CD14-positive monocyte (primary cell): ENCODE measurements around the gene PUM2. TPM values are rescaled to one million over a fixed set of nuclear protein-coding genes. Genes with fewer than 3 reads are reported as not detected.

Experiments
- DNase-seq, 3 donors: peaks; one replicate each; pipeline ENCODE4 v3.0.0-alpha.2; 2011 to 2022
- H2AFZ ChIP-seq: 2 replicates; pipeline ENCODE4 v1.6.0; 2012; ENCODE audit warnings: mild to moderate bottlenecking, low read depth, low read length, inconsistent platforms; ENCODE audit not compliant: insufficient read depth, poor library complexity, severe bottlenecking
- H3K27ac ChIP-seq, 2 donors: 1 replicate in 1 of 2; 2 replicates in 1 of 2; pipeline ENCODE4 v1.5.1; 2012 to 2013; ENCODE audit warnings: low read length in 2 of 2, control low read depth in 1 of 2, inconsistent platforms in 1 of 2, low read depth in 1 of 2, mild to moderate bottlenecking in 1 of 2
- H3K27me3 ChIP-seq, 2 donors: one replicate each; pipeline versions ENCODE4 v1.6.0 to v1.6.1; 2011 to 2013; ENCODE audit warnings: low read length in 2 of 2; ENCODE audit not compliant: control insufficient read depth in 2 of 2, insufficient read depth in 2 of 2
- H3K36me3 ChIP-seq, 2 donors: replicated peaks in 1 of 2; 1 replicate in 1 of 2; 2 replicates in 1 of 2; pipeline versions ENCODE4 v1.5.1 to v1.6.1; 2012 to 2013; ENCODE audit warnings: low read length in 2 of 2, control low read depth in 1 of 2, inconsistent platforms in 1 of 2, mild to moderate bottlenecking in 1 of 2; ENCODE audit not compliant: insufficient read depth in 2 of 2, control insufficient read depth in 1 of 2
- H3K4me1 ChIP-seq, 2 donors: 1 replicate in 1 of 2; 2 replicates in 1 of 2; pipeline versions ENCODE4 v1.5.1 to v1.6.1; 2012 to 2013; ENCODE audit warnings: low read length in 2 of 2, control low read depth in 1 of 2, inconsistent platforms in 1 of 2, mild to moderate bottlenecking in 1 of 2, moderate library complexity in 1 of 2; ENCODE audit not compliant: insufficient read depth in 2 of 2, control insufficient read depth in 1 of 2
- H3K4me2 ChIP-seq: replicated peaks from 2 replicates; pipeline ENCODE3; 2012; ENCODE audit warnings: low read length, moderate library complexity, mild to moderate bottlenecking; ENCODE audit not compliant: poor library complexity, severe bottlenecking; ENCODE audit errors: extremely low read depth
- H3K4me3 ChIP-seq, 3 experiments: fragments of 200-600 bp in 1 of 3; sonication (generic) in 1 of 3; replicated peaks in 1 of 3; 1 replicate in 2 of 3; 2 replicates in 1 of 3; pipeline ENCODE4 v1.5.1; 2011 to 2013; ENCODE audit warnings: low read length in 3 of 3, mild to moderate bottlenecking in 3 of 3, control low read depth in 2 of 3, low read depth in 2 of 3, inconsistent platforms in 1 of 3, moderate library complexity in 1 of 3
- H3K79me2 ChIP-seq: 2 replicates; pipeline ENCODE4 v1.6.0; 2012; ENCODE audit warnings: mild to moderate bottlenecking, control low read depth, inconsistent platforms, low read length, moderate library complexity; ENCODE audit not compliant: insufficient read depth
- H3K9ac ChIP-seq: 2 replicates; pipeline ENCODE4 v1.6.0; 2017; ENCODE audit warnings: low read length, mild to moderate bottlenecking; ENCODE audit not compliant: insufficient read depth, poor library complexity, severe bottlenecking
- H3K9me3 ChIP-seq, 2 donors: replicated peaks in 1 of 2; 1 replicate in 1 of 2; 2 replicates in 1 of 2; pipeline versions ENCODE4 v1.5.1 to v1.6.1; 2012 to 2013; ENCODE audit warnings: low read length in 2 of 2, control low read depth in 1 of 2; ENCODE audit not compliant: control insufficient read depth in 1 of 2, insufficient read depth in 1 of 2
- H4K20me1 ChIP-seq: 2 replicates; pipeline ENCODE4 v1.6.0; 2012; ENCODE audit warnings: mild to moderate bottlenecking, low read length, control low read depth, moderate library complexity; ENCODE audit not compliant: insufficient read depth
- H3K27ac Mint-ChIP-seq, 7 donors: one replicate each; pipeline ENCODE4 v1.8.0; 2020; ENCODE audit warnings: mild to moderate bottlenecking in 7 of 7, mixed read lengths in 7 of 7, moderate library complexity in 6 of 7, inconsistent platforms in 2 of 7
- H3K27me3 Mint-ChIP-seq, 3 donors: one replicate each; pipeline ENCODE4 v1.8.0; 2021 to 2022; ENCODE audit warnings: low read depth in 3 of 3, mild to moderate bottlenecking in 3 of 3, mixed read lengths in 3 of 3, moderate library complexity in 3 of 3, inconsistent platforms in 1 of 3
- H3K36me3 Mint-ChIP-seq, 2 donors: one replicate each; pipeline ENCODE4 v1.8.0; 2020; ENCODE audit warnings: mixed read lengths in 2 of 2, inconsistent platforms in 1 of 2, mild to moderate bottlenecking in 1 of 2
- H3K4me1 Mint-ChIP-seq: one replicate; pipeline ENCODE4 v1.8.0; 2020; ENCODE audit warnings: mild to moderate bottlenecking, mixed read lengths
- H3K4me3 Mint-ChIP-seq, 2 donors: one replicate each; pipeline ENCODE4 v1.8.0; 2020; ENCODE audit warnings: mild to moderate bottlenecking in 2 of 2, mixed read lengths in 2 of 2, moderate library complexity in 1 of 2
- H3K9me3 Mint-ChIP-seq, 7 donors: one replicate each; pipeline ENCODE4 v1.8.0; 2020 to 2022; ENCODE audit warnings: mixed read lengths in 7 of 7, mild to moderate bottlenecking in 6 of 7, moderate library complexity in 6 of 7, inconsistent platforms in 2 of 7
- CTCF ChIP-seq: fragments of 200-600 bp; IDR thresholded peaks from one replicate; pipeline ENCODE4 v1.8.0; 2022; ENCODE audit warnings: antibody characterized with exemption, mild to moderate bottlenecking
- WGBS: methylation state at CpG from one replicate; pipeline ENCODE4 v1.1.5; 2013; ENCODE audit warnings: missing lambda C conversion rate; ENCODE audit not compliant: insufficient coverage; 5-methylcytosine and 5-hydroxymethylcytosine counted together
- intact Hi-C, 2 donors: fragments of 100-400 bp; cut with micrococcal nuclease; formaldehyde crosslinking; loops; one replicate each; pipeline versions ENCODE4 v1.15.0 to v1.15.1; 2023
- polyA plus RNA-seq, 3 donors: library from polyadenylated mRNA; depleted of rRNA in 1 of 3; unstranded in 2 of 3; stranded (reverse) in 1 of 3; fragments of 300-500 nt in 2 of 3; fragments of >200 nt in 1 of 3; fragmentation: Illumina TruSeq in 2 of 3; gene quantifications; 1 replicate in 2 of 3; 2 replicates in 1 of 3; pipeline ENCODE4 v1.2.3, GENCODE V29; 2012 to 2021

Gene PUM2
- polyA plus RNA-seq, 3 donors, result 7.2 to 22.4 (median 8.3) TPM

GRCh38 chr2:20205069-20205468 lies 145.6 kb downstream of the PUM2 start:
- H3K4me2 ChIP-seq, result no peak overlapping the region
- no peaks in the 10 kb centered on the region for H3K27me3 ChIP-seq
- H3K27ac Mint-ChIP-seq, result no peak overlapping the region
- no peaks in the 10 kb centered on the region for H4K20me1 ChIP-seq
- no peaks in the 10 kb centered on the region for H3K36me3 ChIP-seq
- intact Hi-C loops, result no loop called here
- H3K9ac ChIP-seq, result no peak overlapping the region
- H3K27ac ChIP-seq, result no peak overlapping the region
- H3K4me1 Mint-ChIP-seq, result peaks cover 5% of the 10 kb centered on the region
- TF ChIP-seq CTCF, result no peak
- H2AFZ ChIP-seq, result no peak overlapping the region
- no peak overlapping the region for H3K4me3 ChIP-seq
- no peaks in the 10 kb centered on the region for H3K4me1 ChIP-seq
- no peaks in the 10 kb centered on the region for H3K9me3 ChIP-seq
- H3K9me3 Mint-ChIP-seq, result no peaks in the 10 kb centered on the region
- DNase-seq, result no peak
- H3K36me3 Mint-ChIP-seq, result no peaks in the 10 kb centered on the region
- H3K4me3 Mint-ChIP-seq, result no peak overlapping the region
- H3K27me3 Mint-ChIP-seq, result peaks cover 0 to 3% (median 2%) of the 10 kb centered on the region in 3 donors
- no CpG with 5 or more reads among the region's 7 CpGs for WGBS
- H3K79me2 ChIP-seq, result no peaks in the 10 kb centered on the region

- H3K9ac ChIP-seq, result no peak overlapping the region
- intact Hi-C loops, result no loop called here
- H3K4me1 Mint-ChIP-seq, result peaks cover 5% of the 10 kb centered on the region
- H3K79me2 ChIP-seq, result no peaks in the 10 kb centered on the region
- H3K27ac Mint-ChIP-seq, result no peak overlapping the region
- no peaks in the 10 kb centered on the region for H4K20me1 ChIP-seq
- no peaks in the 10 kb centered on the region for H3K27me3 ChIP-seq
- no peak overlapping the region for H2AFZ ChIP-seq
- H3K36me3 Mint-ChIP-seq, result no peaks in the 10 kb centered on the region
- H3K4me3 ChIP-seq, result no peak overlapping the region
- H3K27ac ChIP-seq, result no peak overlapping the region
- TF ChIP-seq CTCF, result no peak
- H3K36me3 ChIP-seq, result no peaks in the 10 kb centered on the region
- no peak overlapping the region for H3K4me2 ChIP-seq
- no peak for DNase-seq
- H3K9me3 Mint-ChIP-seq, result no peaks in the 10 kb centered on the region
- H3K4me1 ChIP-seq, result no peaks in the 10 kb centered on the region
- H3K27me3 Mint-ChIP-seq, result peaks cover 0 to 3% (median 0%) of the 10 kb centered on the region in 3 donors
- no peaks in the 10 kb centered on the region for H3K9me3 ChIP-seq
- no peak overlapping the region for H3K4me3 Mint-ChIP-seq
- 97% methylated on average over 7 of the region's 17 CpGs for WGBS
Observed at GRCh38 chr2:20203521-20204225, 147.0 kb downstream of the PUM2 start.
